NK-92 treated with Interleukin-12 subunit alpha and Interleukin-12 subunit beta, amount 100 ng/mL, for 24 hours (cell line): ENCODE results near the gene UGT1A9.
"Not testable (repeated sequence)": the region's sequence is repeated elsewhere in the genome, so short reads cannot be mapped to it uniquely, and the experiment has no call there.

ENCODE experiments used
- DNase-seq: peaks from one replicate; lab custom pipeline; 2025; lab: John Stamatoyannopoulos, UW

UGT1A9 gene

GRCh38 chr2:233671290-233672161 is at the start of gene UGT1A9:
Gene UGT1A9, plus strand, starts transcription at chr2:233671898. Its CDS starts 37 bp downstream, at chr2:233671935.
- DNase-seq = no peak

GRCh38 chr2:233627331-233628025 is 44.2 kb upstream of the UGT1A9 start:
- DNase-seq = no peak

DNA sequence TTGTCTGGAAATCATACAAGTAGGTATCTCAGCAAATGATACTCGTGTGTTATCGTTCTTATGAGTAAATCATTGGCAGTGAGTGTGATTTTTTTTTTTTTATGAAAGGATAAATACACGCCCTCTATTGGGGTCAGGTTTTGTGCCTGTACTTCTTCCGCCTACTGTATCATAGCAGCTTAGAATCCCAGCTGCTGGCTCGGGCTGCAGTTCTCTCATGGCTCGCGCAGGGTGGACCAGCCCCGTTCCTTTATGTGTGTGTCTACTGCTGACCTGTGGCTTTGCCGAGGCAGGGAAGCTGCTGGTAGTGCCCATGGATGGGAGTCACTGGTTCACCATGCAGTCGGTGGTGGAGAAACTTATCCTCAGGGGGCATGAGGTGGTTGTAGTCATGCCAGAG is 35.4 kb upstream of the UGT1A9 start, which contains the start of gene UGT1A10:
Gene UGT1A10 (plus strand): TSS at position 143 of the 400 bp plus-strand sequence. CDS start 75 bp downstream, at position 218.
- DNase-seq = not testable (repeated sequence)

GRCh38 chr2:233638836-233639235 is 32.9 kb upstream of the UGT1A9 start:
- no peak for DNase-seq

GRCh38 chr2:233639860-233640259 is 31.8 kb upstream of the UGT1A9 start:
- no peak for DNase-seq

- no peak for DNase-seq
Measured at GRCh38 chr2:233643128-233643527, 28.6 kb upstream of the UGT1A9 start.

- not testable (repeated sequence) for DNase-seq
Measured at GRCh38 chr2:233646033-233646432, 25.7 kb upstream of the UGT1A9 start.

GRCh38 chr2:233650981-233651380 is 20.7 kb upstream of the UGT1A9 start:
- DNase-seq = no peak

- no peak for DNase-seq
Measured at GRCh38 chr2:233651430-233651829, 20.3 kb upstream of the UGT1A9 start.

- DNase-seq = peak; percentile 35
Measured at GRCh38 chr2:233654501-233654900, 17.2 kb upstream of the UGT1A9 start.

DNA sequence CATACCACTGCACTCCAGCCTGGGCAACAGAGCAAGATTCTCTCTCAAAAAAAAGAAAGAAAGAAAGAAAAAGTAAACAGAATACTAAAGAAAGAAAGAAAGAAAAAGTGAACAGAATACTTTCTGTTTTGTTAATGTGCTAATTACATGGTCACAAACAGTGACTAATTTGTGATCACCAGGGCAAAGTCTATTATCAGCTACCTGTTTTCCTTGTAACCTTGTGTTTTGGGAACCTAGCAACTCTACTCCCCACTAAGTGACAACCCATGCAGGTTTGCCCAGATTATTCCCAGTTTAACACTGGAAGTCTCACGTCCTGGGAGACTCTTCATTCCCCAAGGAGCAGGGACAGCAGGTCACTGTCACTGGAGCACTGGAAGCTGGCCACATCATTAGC is 16.7 kb upstream of the UGT1A9 start:
- no peak for DNase-seq

DNA sequence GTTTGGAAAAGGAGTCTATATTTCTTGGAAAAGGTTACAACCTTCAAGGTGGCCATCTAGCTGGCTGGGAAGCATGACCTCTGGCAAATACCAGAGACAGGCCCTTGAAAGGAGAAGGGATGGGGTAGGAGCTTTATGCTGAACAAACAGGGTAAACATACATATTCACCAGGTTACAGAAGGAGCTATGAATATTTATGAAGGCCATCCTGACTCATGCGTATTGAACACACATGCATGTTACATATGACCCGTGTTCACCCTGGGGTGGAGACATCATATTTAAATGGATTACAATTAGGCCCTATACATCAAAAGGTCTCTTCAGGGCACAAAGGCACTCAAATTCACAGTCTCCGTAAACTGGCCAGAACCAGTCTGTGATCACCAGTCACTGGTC is 15.8 kb upstream of the UGT1A9 start:
- not testable (repeated sequence) for DNase-seq

GRCh38 chr2:233656443-233656842 is 15.3 kb upstream of the UGT1A9 start:
- no peak for DNase-seq

GRCh38 chr2:233658610-233659009 is 13.1 kb upstream of the UGT1A9 start:
- no peak for DNase-seq

DNA sequence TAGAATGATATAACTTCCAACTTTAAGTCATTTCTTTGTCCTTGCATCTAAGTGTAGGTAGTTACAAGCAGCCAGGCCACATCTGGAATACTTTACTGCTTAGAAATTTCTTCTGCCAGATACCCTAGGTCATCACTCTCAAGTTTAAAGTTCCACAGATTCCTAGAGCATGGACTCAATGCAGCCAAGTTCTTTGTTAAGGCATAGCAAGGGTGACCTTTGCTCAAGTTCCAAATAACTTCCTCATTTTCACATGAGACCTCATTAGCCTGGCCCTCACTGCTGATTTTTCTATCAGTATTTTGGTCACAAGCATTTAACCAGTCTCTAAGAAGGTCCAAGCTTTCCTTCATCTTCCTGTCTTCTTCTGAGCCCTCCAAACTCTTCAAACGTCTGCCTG is 7.8 kb upstream of the UGT1A9 start:
- no peak for DNase-seq

- DNase-seq = no peak
Measured at GRCh38 chr2:233668605-233669260, 3.0 kb upstream of the UGT1A9 start.

- no peak for DNase-seq
Measured at GRCh38 chr2:233672886-233673285, 1.2 kb downstream of the UGT1A9 start.

DNA sequence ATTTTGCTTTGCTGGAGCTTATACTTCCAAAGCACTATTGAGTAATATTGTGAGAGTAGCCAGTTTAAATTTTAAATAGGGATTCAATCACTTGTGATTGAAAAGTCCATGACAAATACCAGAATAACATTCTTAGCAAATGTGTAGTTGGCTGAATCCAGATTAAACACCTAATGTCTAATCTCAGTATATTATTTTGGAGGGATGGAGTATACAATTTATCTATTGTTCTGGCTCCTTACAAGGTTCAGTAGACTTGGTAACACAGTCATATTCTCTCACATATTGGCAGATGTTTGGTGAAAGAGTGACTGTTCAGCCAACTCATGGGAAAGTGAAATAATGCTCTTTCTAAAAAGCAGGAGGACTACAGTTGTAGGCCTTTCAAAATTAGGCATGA is 2.2 kb downstream of the UGT1A9 start:
- no peak for DNase-seq

DNA sequence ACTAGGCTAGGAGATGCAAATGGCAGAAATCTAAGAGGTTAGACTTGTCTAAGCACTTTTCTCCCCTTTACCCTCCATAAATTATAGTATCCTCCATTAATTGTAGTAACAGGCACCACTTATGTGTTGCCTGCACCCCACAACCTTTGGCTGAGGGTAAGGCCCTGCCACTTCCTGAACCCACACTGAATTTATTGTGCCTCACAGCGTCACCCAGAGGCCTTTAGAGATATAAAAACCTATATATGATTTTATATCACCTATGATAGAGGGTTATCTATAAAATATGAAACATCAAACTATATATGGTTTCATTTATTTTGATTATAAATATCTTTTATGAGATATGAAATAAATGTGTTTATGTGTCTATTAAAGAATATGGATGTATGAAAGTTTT is 2.6 kb downstream of the UGT1A9 start:
- DNase-seq = no peak

DNA sequence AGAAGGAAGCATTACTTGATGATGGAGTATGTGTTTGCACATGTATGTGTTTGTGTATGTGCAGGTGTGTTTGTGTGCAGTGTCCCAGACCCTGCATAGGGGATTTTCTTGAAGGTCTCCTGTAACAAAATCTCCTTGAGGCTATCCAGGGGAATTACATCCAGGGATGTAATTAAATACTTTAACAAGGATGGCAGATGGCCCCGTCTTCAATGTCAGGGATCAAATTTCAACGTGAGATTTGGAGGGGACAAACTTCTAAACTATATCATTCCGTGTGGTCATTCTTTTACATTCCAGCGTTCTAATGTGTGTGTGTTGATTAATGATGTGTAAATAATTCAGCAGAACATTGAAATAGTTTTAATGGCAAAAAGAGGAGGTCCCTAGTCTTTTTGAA is 3.3 kb downstream of the UGT1A9 start:
- no peak for DNase-seq

- no peak for DNase-seq
Measured at GRCh38 chr2:233676046-233676445, 4.3 kb downstream of the UGT1A9 start.

- no peak for DNase-seq
Measured at GRCh38 chr2:233679196-233679595, 7.5 kb downstream of the UGT1A9 start.
